Astrocyte (in vitro differentiated cells and primary cell): ENCODE data around the gene ANKRD2.

Experiments
- CTCF ChIP-seq: IDR thresholded peaks from 2 replicates; pipeline ENCODE4 v1.5.1; 2011; ENCODE audit warnings: low read depth, mild to moderate bottlenecking, inconsistent platforms, low read length, moderate library complexity; ENCODE audit not compliant: insufficient read depth
- EZH2 ChIP-seq: IDR thresholded peaks from 2 replicates; pipeline ENCODE4 v1.6.1; 2012; ENCODE audit warnings: mild to moderate bottlenecking, low read length, inconsistent platforms; ENCODE audit not compliant: insufficient read depth

- TF ChIP-seq CTCF (no peak), EZH2 (no peak)
Measured at GRCh38 chr10:97573021-97573420, 442 bp downstream of the ANKRD2 start.
